Cardiac muscle cell (in vitro differentiated cells and primary cell): ENCODE measurements around the gene AP2S1. TPM values are rescaled to one million over a fixed set of nuclear protein-coding genes. Genes with fewer than 3 reads are reported as not detected.

Experiments used
- DNase-seq, 2 donors: peaks; one replicate each; pipeline versions ENCODE4 v3.0.0 to v3.0.0-alpha.2; 2010 to 2017; ENCODE audit warnings: low read depth in 1 of 2, low spot score in 1 of 2
- H3K27ac ChIP-seq: fragments of 200-600 bp; sonication (generic); 2 replicates; pipeline ENCODE4 v1.5.1; 2016
- H3K27me3 ChIP-seq: fragments of 200-600 bp; sonication (generic); 2 replicates; pipeline ENCODE4 v1.6.0; 2016; ENCODE audit warnings: control low read depth
- H3K36me3 ChIP-seq: fragments of 200-600 bp; sonication (generic); 2 replicates; pipeline ENCODE4 v1.5.1; 2016; ENCODE audit warnings: control low read depth
- H3K4me1 ChIP-seq: fragments of 200-600 bp; sonication (generic); 2 replicates; pipeline ENCODE4 v1.8.1; 2017; ENCODE audit warnings: low read depth, mild to moderate bottlenecking, mixed run types
- H3K4me3 ChIP-seq: fragments of 200-600 bp; sonication (generic); 2 replicates; pipeline ENCODE4 v1.5.1; 2016; ENCODE audit warnings: mild to moderate bottlenecking
- H3K9me3 ChIP-seq: fragments of 200-600 bp; sonication (generic); 2 replicates; pipeline ENCODE4 v1.5.1; 2017; ENCODE audit warnings: low read depth, mild to moderate bottlenecking, control low read depth
- polyA plus RNA-seq: library from polyadenylated mRNA; unstranded; fragments of >200 nt; fragmentation: Nextera tagmentation; extraction: Ambion mirVana; gene quantifications from 2 replicates; pipeline ENCODE4 v1.2.1, GENCODE V29; 2016
- total RNA-seq: library from RNA; depleted of rRNA; stranded (reverse); fragments of >200 nt; gene quantifications from 2 replicates; pipeline ENCODE4 v1.2.3, GENCODE V29; 2016
- TF ChIP-seq, protein P1 (sequence below): IDR thresholded peaks from 2 replicates; pipeline ENCODE4 v1.5.1; 2012; ENCODE audit warnings: low read depth, mild to moderate bottlenecking, low read length

AP2S1 gene
- total and polyA plus RNA-seq, 2 experiments from 2014 or later = 76.5 to 260 TPM

GRCh38 chr19:46797881-46798280, 52.8 kb downstream of the AP2S1 start:
- no peaks in the 10 kb centered on the region for H3K27me3 ChIP-seq
- H3K4me3 ChIP-seq = no peak overlapping the region
- no peaks in the 10 kb centered on the region for H3K4me1 ChIP-seq
- no peaks in the 10 kb centered on the region for H3K36me3 ChIP-seq
- no peaks in the 10 kb centered on the region for H3K9me3 ChIP-seq
- no peak for DNase-seq
- TF ChIP-seq, protein P1, sequence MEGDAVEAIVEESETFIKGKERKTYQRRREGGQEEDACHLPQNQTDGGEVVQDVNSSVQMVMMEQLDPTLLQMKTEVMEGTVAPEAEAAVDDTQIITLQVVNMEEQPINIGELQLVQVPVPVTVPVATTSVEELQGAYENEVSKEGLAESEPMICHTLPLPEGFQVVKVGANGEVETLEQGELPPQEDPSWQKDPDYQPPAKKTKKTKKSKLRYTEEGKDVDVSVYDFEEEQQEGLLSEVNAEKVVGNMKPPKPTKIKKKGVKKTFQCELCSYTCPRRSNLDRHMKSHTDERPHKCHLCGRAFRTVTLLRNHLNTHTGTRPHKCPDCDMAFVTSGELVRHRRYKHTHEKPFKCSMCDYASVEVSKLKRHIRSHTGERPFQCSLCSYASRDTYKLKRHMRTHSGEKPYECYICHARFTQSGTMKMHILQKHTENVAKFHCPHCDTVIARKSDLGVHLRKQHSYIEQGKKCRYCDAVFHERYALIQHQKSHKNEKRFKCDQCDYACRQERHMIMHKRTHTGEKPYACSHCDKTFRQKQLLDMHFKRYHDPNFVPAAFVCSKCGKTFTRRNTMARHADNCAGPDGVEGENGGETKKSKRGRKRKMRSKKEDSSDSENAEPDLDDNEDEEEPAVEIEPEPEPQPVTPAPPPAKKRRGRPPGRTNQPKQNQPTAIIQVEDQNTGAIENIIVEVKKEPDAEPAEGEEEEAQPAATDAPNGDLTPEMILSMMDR = no peak
- H3K27ac ChIP-seq = no peak overlapping the region

DNA sequence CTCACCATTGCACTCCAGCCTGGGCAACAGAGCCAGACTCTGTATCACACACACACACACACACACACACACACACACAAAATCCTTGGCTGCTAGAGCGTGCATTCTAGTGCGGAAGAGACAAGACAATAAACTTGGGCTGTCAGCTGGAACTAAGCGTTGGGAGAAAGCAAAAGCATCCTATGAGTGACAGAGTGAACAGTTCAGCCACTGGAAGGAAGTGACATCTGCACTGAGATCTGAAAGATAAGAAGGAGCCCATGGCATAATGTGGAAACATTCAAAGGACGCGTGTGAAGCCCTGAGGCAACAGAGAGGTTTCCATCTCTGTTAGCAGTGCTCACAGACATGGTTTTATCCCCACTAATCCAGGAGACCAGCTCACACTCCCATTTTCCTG, 58.7 kb downstream of the AP2S1 start:
- H3K36me3 ChIP-seq = no peaks in the 10 kb centered on the region
- TF ChIP-seq, protein P1 = no peak
- DNase-seq = no peak
- H3K4me3 ChIP-seq = no peak overlapping the region
- H3K9me3 ChIP-seq = no peaks in the 10 kb centered on the region
- H3K27me3 ChIP-seq = no peaks in the 10 kb centered on the region
- H3K27ac ChIP-seq = no peak overlapping the region
- peaks cover 4% of the 10 kb centered on the region for H3K4me1 ChIP-seq

DNA sequence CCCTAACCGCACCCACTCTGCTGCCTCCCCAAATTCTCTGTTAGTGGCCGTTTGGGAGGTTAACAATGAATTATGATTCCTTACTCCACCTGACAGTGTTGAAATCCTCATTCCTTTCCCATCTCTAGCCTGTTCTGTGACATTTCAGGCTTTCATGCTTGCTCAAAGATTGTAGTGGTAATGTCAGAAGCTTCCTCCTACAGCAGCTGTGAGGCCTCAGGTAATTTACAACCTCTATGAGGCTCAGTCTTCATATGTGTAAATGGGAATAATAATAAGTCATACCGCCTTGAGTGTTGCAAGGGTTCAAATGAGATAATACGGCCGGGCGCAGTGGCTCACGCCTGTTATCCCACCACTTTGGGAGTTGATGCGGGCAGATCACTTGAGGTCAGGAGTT, 61.3 kb downstream of the AP2S1 start:
- no peaks in the 10 kb centered on the region for H3K27me3 ChIP-seq
- DNase-seq = no peak
- TF ChIP-seq, protein P1 = no peak
- peaks cover 9% of the 10 kb centered on the region for H3K4me1 ChIP-seq
- no peaks in the 10 kb centered on the region for H3K9me3 ChIP-seq
- no peak overlapping the region for H3K27ac ChIP-seq
- H3K36me3 ChIP-seq = no peaks in the 10 kb centered on the region
- H3K4me3 ChIP-seq = no peak overlapping the region

DNA sequence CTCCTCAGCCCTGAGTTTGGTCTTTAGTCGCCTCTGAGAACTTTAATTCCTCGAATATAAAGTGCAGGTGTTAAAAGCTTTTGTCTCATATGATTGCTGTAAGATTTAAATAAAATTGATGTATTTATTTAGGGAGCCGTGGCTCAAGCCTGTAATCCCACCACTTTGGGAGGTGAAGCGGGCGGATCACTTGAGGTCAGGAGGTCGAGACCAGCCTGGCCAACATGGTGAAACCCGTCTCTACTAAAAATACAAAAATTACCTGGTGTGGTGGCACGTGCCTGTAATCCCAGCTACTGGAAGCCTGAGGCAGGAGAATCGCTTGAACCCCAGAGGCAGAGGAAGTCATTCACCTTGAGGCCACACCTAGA, 61.7 kb downstream of the AP2S1 start:
- Histone ChIP-seq H3K4me1 (peaks cover 9% of the 10 kb centered on the region), H3K9me3 (no peaks in the 10 kb centered on the region), H3K27me3 (no peaks in the 10 kb centered on the region), H3K27ac (no peak overlapping the region), H3K36me3 (no peaks in the 10 kb centered on the region), H3K4me3 (no peak overlapping the region)
- TF ChIP-seq, protein P1 = no peak
- no peak for DNase-seq

- H3K27me3 ChIP-seq = no peaks in the 10 kb centered on the region
- TF ChIP-seq, protein P1 = no peak
- H3K4me1 ChIP-seq = peaks cover 9% of the 10 kb centered on the region
- no peaks in the 10 kb centered on the region for H3K36me3 ChIP-seq
- DNase-seq = peak; percentile 98
- H3K9me3 ChIP-seq = no peaks in the 10 kb centered on the region
- peak within 1 kb of the TSS; percentile 13 for H3K27ac ChIP-seq
- peak within 1 kb of the TSS; percentile 45 for H3K4me3 ChIP-seq
Measured at GRCh38 chr19:46788262-46788967, 62.2 kb downstream of the AP2S1 start, which contains the start of gene SLC1A5. SLC1A5 (minus strand) TSS chr19:46788594; CDS start chr19:46787965, 629 bp downstream.

Other genes with a start within 250 kb of the AP2S1 start
- gene CALM3, start 249.5 kb downstream of the AP2S1 start, total RNA-seq = 414 and 867 TPM in 2 replicates
- gene CALM3, start 249.5 kb downstream of the AP2S1 start, polyA plus RNA-seq = 412 and 576 TPM in 2 replicates
- 0.12 and 0.35 TPM in 2 replicates for gene PTGIR, start 225.8 kb downstream of the AP2S1 start, total RNA-seq
- gene PTGIR, start 225.8 kb downstream of the AP2S1 start, polyA plus RNA-seq = 0.82 TPM in 1 of 2 replicates, not detected in the other
- not detected in 2 replicates for gene GNG8, start 214.6 kb downstream of the AP2S1 start, total RNA-seq
- gene GNG8, start 214.6 kb downstream of the AP2S1 start, polyA plus RNA-seq = 6.8 and 16.2 TPM in 2 replicates
- gene DACT3, start 189.7 kb downstream of the AP2S1 start, total RNA-seq = 115 and 142 TPM in 2 replicates
- 107 and 153 TPM in 2 replicates for gene DACT3, start 189.7 kb downstream of the AP2S1 start, polyA plus RNA-seq
- gene PRKD2, start 133.7 kb downstream of the AP2S1 start, total RNA-seq = 16.0 and 24.7 TPM in 2 replicates
- 25.5 and 53.9 TPM in 2 replicates for gene PRKD2, start 133.7 kb downstream of the AP2S1 start, polyA plus RNA-seq
- gene FKRP, start 104.8 kb downstream of the AP2S1 start, total RNA-seq = 39.1 and 50.3 TPM in 2 replicates
- gene FKRP, start 104.8 kb downstream of the AP2S1 start, polyA plus RNA-seq = 20.4 and 25.3 TPM in 2 replicates
- gene STRN4, start 104.4 kb downstream of the AP2S1 start, total RNA-seq = 115 and 144 TPM in 2 replicates
- 98.4 and 110 TPM in 2 replicates for gene STRN4, start 104.4 kb downstream of the AP2S1 start, polyA plus RNA-seq
- gene SLC1A5, start 62.3 kb downstream of the AP2S1 start, total RNA-seq = 37.9 and 63.6 TPM in 2 replicates
- gene SLC1A5, start 62.3 kb downstream of the AP2S1 start, polyA plus RNA-seq = 43.0 and 64.9 TPM in 2 replicates
- gene ARHGAP35, start 10.2 kb upstream of the AP2S1 start, total RNA-seq = 31.6 and 36.9 TPM in 2 replicates
- gene ARHGAP35, start 10.2 kb upstream of the AP2S1 start, polyA plus RNA-seq = 15.9 and 19.8 TPM in 2 replicates
- gene NPAS1, start 169.0 kb upstream of the AP2S1 start, total RNA-seq = 1.9 and 2.9 TPM in 2 replicates
- 8.4 and 12.5 TPM in 2 replicates for gene NPAS1, start 169.0 kb upstream of the AP2S1 start, polyA plus RNA-seq
- 62.7 and 64.5 TPM in 2 replicates for gene TMEM160, start 197.8 kb upstream of the AP2S1 start, total RNA-seq
- 123 and 129 TPM in 2 replicates for gene TMEM160, start 197.8 kb upstream of the AP2S1 start, polyA plus RNA-seq